Suprapubic skin (tissue), 4 donors: ENCODE measurements around the gene WDTC1. TPM values are rescaled to one million over a fixed set of nuclear protein-coding genes. Genes with fewer than 3 reads are reported as not detected.
"Not testable (repeated sequence)": the region's sequence is repeated elsewhere in the genome, so short reads cannot be mapped to it uniquely, and the experiment has no call there.

Source experiments
- DNase-seq, 2 donors: peaks; one replicate each; pipeline ENCODE4 v3.0.0-alpha.2; 2019; ENCODE audit warnings: low spot score in 2 of 2
- H3K27ac ChIP-seq: fragments of 200-600 bp; sonication (generic); one replicate; pipeline ENCODE4 v1.5.1; 2019
- H3K27me3 ChIP-seq: fragments of 200-600 bp; sonication (generic); one replicate; pipeline ENCODE4 v1.5.1; 2019
- H3K36me3 ChIP-seq: fragments of 200-600 bp; sonication (generic); one replicate; pipeline ENCODE4 v1.5.1; 2019
- H3K4me1 ChIP-seq: fragments of 200-600 bp; sonication (generic); one replicate; pipeline ENCODE4 v1.5.1; 2019
- H3K4me3 ChIP-seq: fragments of 200-600 bp; sonication (generic); one replicate; pipeline ENCODE4 v1.5.1; 2019; ENCODE audit warnings: mild to moderate bottlenecking
- H3K9me3 ChIP-seq: fragments of 200-600 bp; sonication (generic); one replicate; pipeline ENCODE4 v1.5.1; 2019
- CTCF ChIP-seq, 2 donors: fragments of 200-600 bp in 1 of 2; fragments of 450-650 bp in 1 of 2; sonication (generic) in 1 of 2; IDR thresholded peaks; one replicate each; pipeline ENCODE4 v1.5.1; 2016 to 2019; ENCODE audit warnings: antibody characterized with exemption in 2 of 2, mild to moderate bottlenecking in 1 of 2, moderate library complexity in 1 of 2
- EP300 ChIP-seq: sonication (generic); formaldehyde crosslinking; IDR thresholded peaks from one replicate; pipeline ENCODE4 v1.6.1; 2017; ENCODE audit warnings: antibody characterized with exemption
- POLR2A ChIP-seq, 2 donors: fragments of 450-650 bp; IDR thresholded peaks; one replicate each; pipeline ENCODE4 v1.6.1; 2017; ENCODE audit warnings: antibody characterized with exemption in 2 of 2, mild to moderate bottlenecking in 2 of 2, moderate library complexity in 2 of 2
- POLR2AphosphoS5 ChIP-seq, 3 donors: sonication (generic); formaldehyde crosslinking; IDR thresholded peaks; one replicate each; pipeline ENCODE4 v1.6.1; 2017; ENCODE audit warnings: antibody characterized with exemption in 3 of 3
- WGBS: methylation state at CpG from one replicate; pipeline ENCODE4 v1.1.5; 2018; 5-methylcytosine and 5-hydroxymethylcytosine counted together
- total RNA-seq, 4 donors: library from RNA; depleted of rRNA; stranded (reverse); fragments of >200 nt; gene quantifications; one replicate each; pipeline ENCODE4 v1.1.0, GENCODE V29; 2016

Gene WDTC1
- total RNA-seq, 4 donors from 2014 or later: 59.6 to 69.7 (median 64.5) TPM

DNA sequence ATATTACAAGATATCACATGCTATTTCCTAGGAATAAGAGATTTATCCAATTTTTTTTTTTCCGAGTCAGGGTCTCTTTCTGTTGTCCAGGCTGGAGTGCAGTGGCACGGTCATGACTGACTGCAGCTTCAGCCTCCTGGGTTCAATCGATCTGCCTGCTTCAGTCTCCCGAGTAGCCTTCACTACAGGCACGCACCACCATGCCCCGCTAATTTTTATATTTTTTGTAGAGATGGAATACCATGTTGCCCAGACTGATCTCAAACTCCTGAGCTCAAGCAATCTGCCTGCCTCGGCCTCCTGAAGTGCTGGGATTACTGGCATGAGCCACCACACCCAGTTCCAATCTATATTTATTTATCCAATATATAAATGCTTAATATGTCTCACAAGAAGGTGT is 18.0 kb upstream of the WDTC1 start:
- no peaks in the 10 kb centered on the region for H3K27me3 ChIP-seq
- 87% methylated on average over 7 of the region's 7 CpGs for WGBS
- H3K27ac ChIP-seq: no peak overlapping the region
- TF ChIP-seq CTCF (IDR thresholded peaks at IDR 0.05) (no peak), POLR2AphosphoS5 (IDR thresholded peaks at IDR 0.05) (no peak), EP300 (no peak), POLR2A (IDR thresholded peaks at IDR 0.05) (no peak)
- H3K9me3 ChIP-seq: no peaks in the 10 kb centered on the region
- H3K4me1 ChIP-seq: no peaks in the 10 kb centered on the region
- no peaks in the 10 kb centered on the region for H3K36me3 ChIP-seq
- H3K4me3 ChIP-seq: no peak overlapping the region
- no peak for DNase-seq

DNA sequence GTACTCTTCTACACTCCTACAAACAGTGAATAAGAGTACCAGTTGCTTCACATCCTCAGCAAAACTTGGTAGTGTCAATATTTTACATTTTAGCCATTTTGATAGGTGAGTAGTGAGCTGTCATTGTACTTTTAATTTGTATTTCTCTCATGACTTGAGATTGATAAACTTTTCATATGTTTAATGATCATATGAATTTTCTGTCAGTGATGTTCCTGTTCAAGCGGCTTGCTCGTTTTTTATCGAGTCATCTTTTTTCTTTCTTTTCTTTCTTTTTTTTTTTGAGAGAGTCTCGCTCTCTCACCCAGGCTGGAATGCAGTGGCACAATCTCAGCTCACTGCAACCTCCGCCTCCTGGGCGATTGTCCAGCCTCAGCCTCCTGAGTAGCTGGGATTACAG is 17.0 kb upstream of the WDTC1 start:
- H3K4me1 ChIP-seq: no peaks in the 10 kb centered on the region
- WGBS: 97% methylated on average over 6 of the region's 6 CpGs
- no peak for TF ChIP-seq EP300
- no peak for TF ChIP-seq POLR2A (IDR thresholded peaks at IDR 0.05)
- no peak for TF ChIP-seq CTCF (IDR thresholded peaks at IDR 0.05)
- TF ChIP-seq POLR2AphosphoS5 (IDR thresholded peaks at IDR 0.05): no peak
- no peak for DNase-seq
- H3K27ac ChIP-seq: no peak overlapping the region
- no peaks in the 10 kb centered on the region for H3K27me3 ChIP-seq
- no peak overlapping the region for H3K4me3 ChIP-seq
- H3K9me3 ChIP-seq: no peaks in the 10 kb centered on the region
- H3K36me3 ChIP-seq: no peaks in the 10 kb centered on the region

DNA sequence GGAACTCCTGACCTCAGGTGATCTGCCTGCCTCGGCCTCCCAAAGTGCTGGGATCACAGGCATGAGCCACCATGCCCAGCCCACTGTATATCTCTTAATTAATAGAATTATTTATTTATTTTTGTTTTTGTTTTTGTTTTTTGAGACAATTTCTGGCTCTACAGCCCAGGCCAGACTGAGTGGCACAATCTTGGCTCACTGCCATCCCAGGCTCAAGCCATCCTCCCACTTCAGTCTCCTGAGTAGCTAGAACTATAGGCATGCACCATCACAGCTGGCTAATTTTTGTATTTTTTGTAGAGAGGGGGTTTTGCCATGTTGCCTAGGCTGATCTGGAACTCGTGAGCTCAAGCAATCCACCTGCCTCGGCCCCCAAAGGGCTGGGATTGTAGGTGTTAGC is 15.7 kb upstream of the WDTC1 start:
- no peak for DNase-seq
- Histone ChIP-seq H3K27me3 (no peaks in the 10 kb centered on the region), H3K9me3 (no peaks in the 10 kb centered on the region), H3K4me3 (no peak overlapping the region), H3K27ac (no peak overlapping the region), H3K4me1 (no peaks in the 10 kb centered on the region), H3K36me3 (no peaks in the 10 kb centered on the region)
- WGBS: 92% methylated on average over 3 of the region's 3 CpGs
- TF ChIP-seq POLR2A (IDR thresholded peaks at IDR 0.05) (no peak), CTCF (IDR thresholded peaks at IDR 0.05) (no peak), POLR2AphosphoS5 (IDR thresholded peaks at IDR 0.05) (no peak), EP300 (no peak)

DNA sequence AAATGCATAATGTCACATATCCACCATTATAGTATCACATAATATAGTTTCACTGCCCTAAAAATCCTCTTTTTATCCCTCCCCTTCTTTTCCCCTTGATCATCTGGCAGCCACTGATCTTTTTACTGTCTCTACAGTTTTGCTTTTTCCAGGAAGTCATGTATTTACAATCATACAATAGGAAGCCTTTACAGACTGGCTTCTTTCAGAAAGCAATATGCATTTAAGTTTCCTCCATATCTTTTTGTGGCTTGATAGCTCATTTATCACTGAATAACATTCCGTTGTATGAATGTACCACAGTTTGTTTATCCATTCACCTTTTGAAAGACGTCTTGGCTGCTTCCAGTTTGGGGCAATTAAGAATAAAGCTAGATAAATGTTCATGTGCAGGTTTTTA is 14.3 kb upstream of the WDTC1 start:
- TF ChIP-seq EP300 (no peak), POLR2AphosphoS5 (IDR thresholded peaks at IDR 0.05) (no peak), CTCF (IDR thresholded peaks at IDR 0.05) (no peak)
- Histone ChIP-seq H3K9me3 (no peaks in the 10 kb centered on the region), H3K27me3 (no peaks in the 10 kb centered on the region), H3K4me1 (no peaks in the 10 kb centered on the region), H3K36me3 (no peaks in the 10 kb centered on the region), H3K27ac (no peak overlapping the region), H3K4me3 (no peak overlapping the region)
- no peak for DNase-seq
- 48% methylated on average over 2 of the region's 2 CpGs for WGBS

DNA sequence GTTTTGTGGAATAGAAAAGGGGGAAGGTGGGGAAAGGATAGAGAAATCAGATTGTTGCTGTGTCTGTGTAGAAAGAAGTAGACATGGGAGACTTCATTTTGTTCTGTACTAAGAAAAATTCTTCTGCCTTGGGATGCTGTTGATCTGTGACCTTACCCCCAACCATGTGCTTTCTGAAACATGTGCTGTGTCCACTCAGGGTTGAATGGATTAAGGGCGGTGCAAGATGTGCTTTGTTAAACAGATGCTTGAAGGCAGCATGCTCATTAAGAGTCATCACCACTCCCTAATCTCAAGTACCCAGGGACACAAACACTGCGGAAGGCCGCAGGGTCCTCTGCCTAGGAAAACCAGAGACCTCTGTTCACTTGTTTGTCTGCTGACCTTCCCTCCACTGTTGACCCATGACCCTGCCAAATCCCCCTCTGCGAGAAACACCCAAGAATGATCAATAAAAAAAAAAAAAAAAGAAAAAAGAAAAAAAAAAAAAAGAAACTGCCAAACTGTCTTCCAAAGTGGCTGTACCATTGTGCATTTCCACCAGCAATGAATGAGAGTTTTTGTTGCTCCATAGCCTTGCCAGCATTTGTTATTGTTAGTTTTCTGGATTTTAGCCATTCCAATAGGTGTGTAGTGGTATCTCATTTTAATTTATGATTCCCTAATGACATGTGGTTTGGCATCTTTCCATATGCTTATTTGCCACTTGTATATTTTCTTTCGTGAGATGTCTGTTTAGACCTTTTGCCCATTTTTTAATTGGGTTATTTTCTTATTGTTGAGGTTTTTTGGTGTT is 13.5 kb upstream of the WDTC1 start:
- DNase-seq, H3K36me3 ChIP-seq, H3K4me1 ChIP-seq, H3K4me3 ChIP-seq, H3K27ac ChIP-seq, H3K9me3 ChIP-seq, H3K27me3 ChIP-seq: not testable (repeated sequence)
- WGBS: 68% methylated on average over 5 of the region's 5 CpGs

DNA sequence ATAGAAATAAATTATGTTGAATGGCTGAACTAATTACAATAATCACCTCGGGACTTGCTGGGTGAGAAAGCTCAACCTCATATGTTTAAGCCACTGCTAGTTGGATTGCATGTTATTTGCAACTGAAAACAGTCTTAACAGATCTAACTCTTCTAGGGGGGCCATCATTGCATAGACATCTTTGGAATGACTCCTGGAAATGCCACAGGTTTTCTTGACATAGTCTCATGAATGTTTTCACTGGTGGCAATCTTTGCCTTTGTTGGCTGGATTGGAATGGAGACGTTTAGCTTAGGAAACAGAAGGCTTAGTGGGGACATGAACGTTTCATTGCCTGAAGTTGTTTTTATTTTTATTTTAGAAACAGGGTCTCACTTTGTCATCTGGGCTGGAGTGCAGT is 8.8 kb upstream of the WDTC1 start:
- no peaks in the 10 kb centered on the region for H3K36me3 ChIP-seq
- WGBS: 76% methylated on average over 3 of the region's 3 CpGs
- H3K27me3 ChIP-seq: no peaks in the 10 kb centered on the region
- DNase-seq: no peak
- H3K4me3 ChIP-seq: no peak overlapping the region
- H3K9me3 ChIP-seq: no peaks in the 10 kb centered on the region
- H3K4me1 ChIP-seq: no peaks in the 10 kb centered on the region
- H3K27ac ChIP-seq: no peak overlapping the region
- no peak for TF ChIP-seq CTCF (IDR thresholded peaks at IDR 0.05)
- TF ChIP-seq POLR2A (IDR thresholded peaks at IDR 0.05): no peak
- no peak for TF ChIP-seq EP300
- TF ChIP-seq POLR2AphosphoS5 (IDR thresholded peaks at IDR 0.05): no peak
